ENCODE data around the gene RBPJL. TPM values are rescaled to one million over a fixed set of nuclear protein-coding genes. Genes with fewer than 3 reads are reported as not detected.

The RBPJL gene
- total and polyA plus RNA-seq, 2 of the 13 experiments (the other 11 are each of a cell fraction or from before 2014, with no cell fraction given) = not detected

DNA sequence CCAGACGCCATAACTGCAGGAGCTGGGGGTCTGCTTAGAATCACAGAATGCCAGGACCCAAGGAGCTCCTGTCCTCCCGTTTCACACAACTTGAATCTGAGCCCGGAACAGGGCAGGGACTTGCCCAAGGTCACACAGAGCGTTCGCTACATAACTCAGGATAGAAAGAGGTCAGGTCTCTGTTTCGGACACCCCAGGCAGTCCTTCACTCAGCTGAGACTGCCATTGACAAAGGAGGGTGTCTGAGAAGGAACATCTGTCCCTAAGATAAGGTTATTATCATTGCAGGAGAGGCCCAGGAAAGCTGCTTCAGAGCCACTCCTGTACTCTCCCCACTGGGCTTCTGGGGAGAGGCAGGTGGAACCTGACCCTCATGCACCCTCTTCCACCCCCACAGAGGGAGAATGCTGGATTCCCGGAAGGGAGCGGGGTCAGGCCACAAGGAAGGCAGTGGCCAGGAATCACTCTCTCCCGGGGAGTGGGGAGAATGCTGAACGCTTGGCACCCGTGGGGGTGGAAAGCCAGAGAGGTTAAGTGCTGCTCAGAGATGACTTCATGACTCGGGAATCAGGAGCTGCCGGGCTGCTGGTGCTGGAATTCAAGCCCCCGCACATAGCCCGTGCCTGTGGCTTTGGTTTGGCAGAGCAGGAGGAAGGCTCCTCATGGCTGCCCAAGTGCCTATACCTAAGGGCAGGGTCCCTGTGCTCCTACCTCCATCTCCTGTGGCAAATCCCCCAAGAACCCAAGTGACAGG lies 30.9 kb downstream of the RBPJL start (continued):
- TF ChIP-seq, protein P1, sequence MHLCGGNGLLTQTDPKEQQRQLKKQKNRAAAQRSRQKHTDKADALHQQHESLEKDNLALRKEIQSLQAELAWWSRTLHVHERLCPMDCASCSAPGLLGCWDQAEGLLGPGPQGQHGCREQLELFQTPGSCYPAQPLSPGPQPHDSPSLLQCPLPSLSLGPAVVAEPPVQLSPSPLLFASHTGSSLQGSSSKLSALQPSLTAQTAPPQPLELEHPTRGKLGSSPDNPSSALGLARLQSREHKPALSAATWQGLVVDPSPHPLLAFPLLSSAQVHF (CRISPR knock-in tag; IDR thresholded peaks at IDR 0.05) = no peak
- TF ChIP-seq SUZ12 (IDR thresholded peaks at IDR 0.05; ENCODE audit: low read depth, low read length) = no peak
- TF ChIP-seq KAT2B (IDR thresholded peaks at IDR 0.05; ENCODE audit: borderline replicate concordance, low read depth, low read length) = no peak
- no peak for TF ChIP-seq SOX6 (IDR thresholded peaks at IDR 0.05)
- peak; percentile 40; the same call in 1 of the 2 replicates for TF ChIP-seq SOX6 (CRISPR knock-in tag; IDR thresholded peaks at IDR 0.05)
- TF ChIP-seq MAF1 (CRISPR knock-in tag; IDR thresholded peaks at IDR 0.05; ENCODE audit: borderline replicate concordance) = no peak
- TF ChIP-seq CENPT (CRISPR knock-in tag; IDR thresholded peaks at IDR 0.05; ENCODE audit: low read depth) = no peak
- TF ChIP-seq RARG (CRISPR knock-in tag; IDR thresholded peaks at IDR 0.05; ENCODE audit: low read depth) = 0 out of 2 replicates have a peak, but pooled peaks have one; percentile 59
- TF ChIP-seq ZNF343 (CRISPR knock-in tag; IDR thresholded peaks at IDR 0.05) = no peak
- TF ChIP-seq SALL2 (CRISPR knock-in tag; IDR thresholded peaks at IDR 0.05) = no peak
- TF ChIP-seq MXI1 (IDR thresholded peaks at IDR 0.05; ENCODE audit: borderline replicate concordance, low read depth, low read length) = no peak
- 0 out of 2 replicates have a peak, but pooled peaks have one; percentile 22 for TF ChIP-seq HDAC6 (IDR thresholded peaks at IDR 0.05; ENCODE audit: low read depth, low read length)
- TF ChIP-seq, protein P2, sequence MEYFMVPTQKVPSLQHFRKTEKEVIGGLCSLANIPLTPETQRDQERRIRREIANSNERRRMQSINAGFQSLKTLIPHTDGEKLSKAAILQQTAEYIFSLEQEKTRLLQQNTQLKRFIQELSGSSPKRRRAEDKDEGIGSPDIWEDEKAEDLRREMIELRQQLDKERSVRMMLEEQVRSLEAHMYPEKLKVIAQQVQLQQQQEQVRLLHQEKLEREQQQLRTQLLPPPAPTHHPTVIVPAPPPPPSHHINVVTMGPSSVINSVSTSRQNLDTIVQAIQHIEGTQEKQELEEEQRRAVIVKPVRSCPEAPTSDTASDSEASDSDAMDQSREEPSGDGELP (IDR thresholded peaks at IDR 0.05; ENCODE audit: borderline replicate concordance, low read depth) = peak; percentile 3; the same call in 1 of the 2 replicates
- TF ChIP-seq ZNF567 (CRISPR knock-in tag; IDR thresholded peaks at IDR 0.05; ENCODE audit: borderline replicate concordance) = 0 out of 2 replicates have a peak, but pooled peaks have one; percentile 13
- TF ChIP-seq, protein P3, sequence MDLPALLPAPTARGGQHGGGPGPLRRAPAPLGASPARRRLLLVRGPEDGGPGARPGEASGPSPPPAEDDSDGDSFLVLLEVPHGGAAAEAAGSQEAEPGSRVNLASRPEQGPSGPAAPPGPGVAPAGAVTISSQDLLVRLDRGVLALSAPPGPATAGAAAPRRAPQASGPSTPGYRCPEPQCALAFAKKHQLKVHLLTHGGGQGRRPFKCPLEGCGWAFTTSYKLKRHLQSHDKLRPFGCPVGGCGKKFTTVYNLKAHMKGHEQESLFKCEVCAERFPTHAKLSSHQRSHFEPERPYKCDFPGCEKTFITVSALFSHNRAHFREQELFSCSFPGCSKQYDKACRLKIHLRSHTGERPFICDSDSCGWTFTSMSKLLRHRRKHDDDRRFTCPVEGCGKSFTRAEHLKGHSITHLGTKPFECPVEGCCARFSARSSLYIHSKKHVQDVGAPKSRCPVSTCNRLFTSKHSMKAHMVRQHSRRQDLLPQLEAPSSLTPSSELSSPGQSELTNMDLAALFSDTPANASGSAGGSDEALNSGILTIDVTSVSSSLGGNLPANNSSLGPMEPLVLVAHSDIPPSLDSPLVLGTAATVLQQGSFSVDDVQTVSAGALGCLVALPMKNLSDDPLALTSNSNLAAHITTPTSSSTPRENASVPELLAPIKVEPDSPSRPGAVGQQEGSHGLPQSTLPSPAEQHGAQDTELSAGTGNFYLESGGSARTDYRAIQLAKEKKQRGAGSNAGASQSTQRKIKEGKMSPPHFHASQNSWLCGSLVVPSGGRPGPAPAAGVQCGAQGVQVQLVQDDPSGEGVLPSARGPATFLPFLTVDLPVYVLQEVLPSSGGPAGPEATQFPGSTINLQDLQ (CRISPR knock-in tag; IDR thresholded peaks at IDR 0.05) = no peak
- TF ChIP-seq, protein P4, sequence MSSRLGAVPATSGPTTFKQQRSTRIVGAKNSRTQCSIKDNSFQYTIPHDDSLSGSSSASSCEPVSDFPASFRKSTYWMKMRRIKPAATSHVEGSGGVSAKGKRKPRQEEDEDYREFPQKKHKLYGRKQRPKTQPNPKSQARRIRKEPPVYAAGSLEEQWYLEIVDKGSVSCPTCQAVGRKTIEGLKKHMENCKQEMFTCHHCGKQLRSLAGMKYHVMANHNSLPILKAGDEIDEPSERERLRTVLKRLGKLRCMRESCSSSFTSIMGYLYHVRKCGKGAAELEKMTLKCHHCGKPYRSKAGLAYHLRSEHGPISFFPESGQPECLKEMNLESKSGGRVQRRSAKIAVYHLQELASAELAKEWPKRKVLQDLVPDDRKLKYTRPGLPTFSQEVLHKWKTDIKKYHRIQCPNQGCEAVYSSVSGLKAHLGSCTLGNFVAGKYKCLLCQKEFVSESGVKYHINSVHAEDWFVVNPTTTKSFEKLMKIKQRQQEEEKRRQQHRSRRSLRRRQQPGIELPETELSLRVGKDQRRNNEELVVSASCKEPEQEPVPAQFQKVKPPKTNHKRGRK (CRISPR knock-in tag; IDR thresholded peaks at IDR 0.05) = no peak
- no peak for TF ChIP-seq RFX1 (IDR thresholded peaks at IDR 0.05)
- TF ChIP-seq NRL (CRISPR knock-in tag; IDR thresholded peaks at IDR 0.05; ENCODE audit: borderline replicate concordance) = peak; percentile 66; the same call in 1 of the 2 replicates
- TF ChIP-seq KDM5B (CRISPR knock-in tag; IDR thresholded peaks at IDR 0.05; ENCODE audit: borderline replicate concordance) = peak; percentile 76; the same call in 1 of the 2 replicates
- TF ChIP-seq, protein P5, sequence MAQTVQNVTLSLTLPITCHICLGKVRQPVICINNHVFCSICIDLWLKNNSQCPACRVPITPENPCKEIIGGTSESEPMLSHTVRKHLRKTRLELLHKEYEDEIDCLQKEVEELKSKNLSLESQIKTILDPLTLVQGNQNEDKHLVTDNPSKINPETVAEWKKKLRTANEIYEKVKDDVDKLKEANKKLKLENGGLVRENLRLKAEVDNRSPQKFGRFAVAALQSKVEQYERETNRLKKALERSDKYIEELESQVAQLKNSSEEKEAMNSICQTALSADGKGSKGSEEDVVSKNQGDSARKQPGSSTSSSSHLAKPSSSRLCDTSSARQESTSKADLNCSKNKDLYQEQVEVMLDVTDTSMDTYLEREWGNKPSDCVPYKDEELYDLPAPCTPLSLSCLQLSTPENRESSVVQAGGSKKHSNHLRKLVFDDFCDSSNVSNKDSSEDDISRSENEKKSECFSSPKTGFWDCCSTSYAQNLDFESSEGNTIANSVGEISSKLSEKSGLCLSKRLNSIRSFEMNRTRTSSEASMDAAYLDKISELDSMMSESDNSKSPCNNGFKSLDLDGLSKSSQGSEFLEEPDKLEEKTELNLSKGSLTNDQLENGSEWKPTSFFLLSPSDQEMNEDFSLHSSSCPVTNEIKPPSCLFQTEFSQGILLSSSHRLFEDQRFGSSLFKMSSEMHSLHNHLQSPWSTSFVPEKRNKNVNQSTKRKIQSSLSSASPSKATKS (CRISPR knock-in tag; IDR thresholded peaks at IDR 0.05) = no peak
- no peak; the same call in 1 of the 2 replicates for TF ChIP-seq AKAP8 (CRISPR knock-in tag; IDR thresholded peaks at IDR 0.05)

All from HepG2 (cell line).